GM21390 (cell line): ENCODE results near the gene ACOT12.

ENCODE experiments used
- ATAC-seq: cut with Tn5 transposase; IDR thresholded peaks from one replicate; pipeline ENCODE4 v1.9.1; 2021; ENCODE audit not compliant: unreplicated experiment

ACOT12 gene

DNA sequence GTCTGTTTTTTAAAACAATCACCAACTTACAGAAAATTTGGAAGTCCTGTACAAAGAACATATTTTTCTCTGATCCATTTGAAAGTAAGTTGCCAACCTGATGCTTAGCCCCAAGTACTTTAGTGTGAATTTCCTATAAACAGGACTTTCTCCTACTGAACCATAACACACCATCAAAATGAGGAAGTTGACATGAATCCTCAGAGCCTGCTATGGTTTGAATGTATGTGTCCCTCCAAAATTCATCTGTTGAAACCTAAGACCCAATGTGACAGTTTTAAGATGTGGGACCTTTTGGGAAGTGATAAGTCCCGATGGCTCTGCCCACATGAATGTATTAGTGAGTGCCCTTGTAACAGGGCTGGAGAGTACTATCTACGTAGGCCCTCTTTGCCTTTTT, 6.4 kb upstream of the ACOT12 start:
- no peak for ATAC-seq

DNA sequence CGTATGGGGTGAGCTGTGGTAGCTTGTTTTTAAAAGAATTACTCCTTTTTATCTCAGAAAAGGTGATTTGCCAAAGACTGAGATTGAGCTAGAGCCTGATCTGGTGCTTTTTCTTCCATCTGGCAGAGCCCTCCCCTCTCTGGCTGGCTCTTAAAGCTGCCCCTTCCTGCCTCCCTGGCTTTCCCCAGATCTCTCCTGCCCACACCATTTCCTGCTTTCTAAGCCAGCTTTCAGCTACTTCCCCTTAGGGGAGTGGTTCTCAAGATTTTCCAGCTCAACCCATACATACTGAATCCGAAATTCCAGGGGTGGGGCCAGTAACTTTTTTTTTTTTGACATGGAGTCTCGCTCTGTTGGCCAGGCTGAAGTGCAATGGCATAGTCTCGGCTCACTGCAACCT, 4.8 kb upstream of the ACOT12 start:
- ATAC-seq = no peak

DNA sequence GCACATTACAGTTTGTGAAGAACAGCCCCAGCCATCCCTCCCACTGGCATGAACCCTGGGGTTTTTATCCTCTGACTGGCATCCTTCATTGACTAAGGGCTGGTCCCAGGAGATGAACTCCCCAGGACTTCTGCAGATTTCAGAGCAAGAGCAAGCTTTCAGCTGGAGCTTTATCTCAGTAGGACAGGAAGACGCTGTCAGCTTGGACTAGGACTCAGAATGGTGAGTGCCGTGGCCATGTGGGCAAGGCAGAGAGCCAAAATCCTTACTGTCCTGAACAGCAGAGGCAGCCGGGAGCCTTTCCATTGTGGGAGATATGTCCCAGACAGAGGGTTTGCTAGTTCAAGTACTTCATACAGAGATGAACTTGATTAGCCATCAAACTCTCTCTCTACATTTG, 3.2 kb upstream of the ACOT12 start:
- ATAC-seq = no peak

DNA sequence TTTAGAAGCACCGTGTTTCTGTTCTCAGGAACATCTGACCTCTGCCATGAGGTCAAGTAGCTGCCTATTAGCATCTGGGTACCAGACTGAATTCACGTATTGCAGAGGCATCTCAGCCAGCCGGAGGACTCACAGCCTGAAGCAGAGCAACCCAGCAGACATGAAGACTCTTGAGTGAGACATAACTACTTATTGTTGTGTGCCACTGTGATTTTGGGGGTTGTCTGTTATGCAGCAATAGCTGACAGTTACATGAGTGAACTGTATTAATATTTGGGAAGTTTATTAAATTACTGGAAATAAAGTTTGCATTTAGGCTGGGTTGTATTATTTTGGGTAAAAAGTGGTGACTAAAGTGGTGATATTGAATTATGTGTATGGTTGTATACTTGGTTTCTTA, 1.3 kb upstream of the ACOT12 start:
- ATAC-seq = no peak

DNA sequence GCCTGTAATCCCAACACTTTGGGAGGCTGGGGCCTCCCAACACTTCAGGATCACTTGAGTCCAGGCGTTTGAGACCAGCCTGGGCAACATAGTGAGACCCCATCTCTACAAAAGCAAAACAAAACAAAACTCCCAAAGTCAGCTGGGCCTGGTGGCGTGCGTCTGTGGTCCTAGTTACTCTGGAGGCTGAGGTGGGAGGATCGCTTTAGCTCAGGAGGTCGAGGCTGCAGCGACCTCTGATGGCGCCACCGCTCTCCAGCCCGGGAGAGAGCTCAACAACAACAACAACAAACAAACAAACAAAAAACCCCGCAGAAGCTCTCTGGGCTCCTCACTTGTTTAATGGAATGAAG, 528 bp downstream of the ACOT12 start:
- no peak for ATAC-seq

DNA sequence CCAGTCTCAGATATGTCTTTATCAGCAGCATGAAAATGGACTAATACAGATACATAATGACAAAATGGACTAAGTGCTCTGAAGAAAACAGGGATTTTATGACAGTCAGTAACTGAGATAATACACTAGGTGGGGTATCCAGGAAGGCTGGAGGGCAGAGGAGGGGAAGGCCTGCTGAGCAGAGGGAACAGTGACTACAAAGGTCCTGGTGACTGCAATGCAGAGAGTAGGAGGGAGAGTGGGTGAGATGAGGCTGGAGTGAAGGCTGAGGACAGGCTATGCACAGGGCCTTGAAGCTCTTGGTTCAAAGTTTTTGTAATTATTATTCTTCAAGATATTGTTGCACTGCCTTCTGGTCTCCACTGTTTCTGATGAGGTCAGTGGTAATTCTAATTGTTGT, 4.9 kb downstream of the ACOT12 start:
- no peak for ATAC-seq

DNA sequence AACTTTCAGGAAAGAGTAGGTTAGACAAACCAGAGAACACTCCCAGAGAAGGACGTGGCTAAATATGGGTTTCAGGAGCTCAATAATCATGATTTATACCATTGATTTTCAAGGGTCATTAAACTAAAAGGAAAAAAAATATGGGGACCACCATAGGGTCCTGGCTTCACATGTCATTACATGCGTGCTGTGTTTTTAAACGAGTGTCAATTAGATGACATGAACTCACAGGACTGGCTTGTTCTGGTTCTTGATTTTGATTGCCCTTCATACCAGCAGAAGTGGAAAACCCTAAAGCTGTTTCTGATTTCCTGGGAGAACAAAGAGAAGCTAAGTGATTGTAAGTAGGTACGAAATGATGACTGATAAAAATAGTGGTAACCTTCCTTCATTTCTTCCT, 5.8 kb downstream of the ACOT12 start:
- ATAC-seq = no peak

DNA sequence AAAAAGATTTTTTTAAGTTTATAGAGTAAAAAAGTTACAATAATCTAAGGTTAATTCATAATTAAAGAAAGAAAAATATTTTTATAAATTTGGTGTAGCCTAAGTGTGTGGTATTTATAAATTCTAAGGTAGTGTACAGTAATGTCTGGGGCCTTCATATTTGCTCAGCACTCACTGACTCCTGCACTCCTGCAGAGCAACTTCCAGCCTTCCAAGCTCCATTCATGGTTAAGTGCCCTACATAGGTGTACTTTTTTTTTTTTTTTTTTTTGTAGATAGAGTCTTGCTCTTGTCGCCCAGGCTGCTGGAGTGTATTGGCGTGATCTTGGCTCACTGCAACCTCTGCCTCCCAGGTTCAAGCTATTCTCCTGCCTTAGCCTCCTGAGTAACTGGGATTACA, 10.1 kb downstream of the ACOT12 start:
- ATAC-seq = no peak

DNA sequence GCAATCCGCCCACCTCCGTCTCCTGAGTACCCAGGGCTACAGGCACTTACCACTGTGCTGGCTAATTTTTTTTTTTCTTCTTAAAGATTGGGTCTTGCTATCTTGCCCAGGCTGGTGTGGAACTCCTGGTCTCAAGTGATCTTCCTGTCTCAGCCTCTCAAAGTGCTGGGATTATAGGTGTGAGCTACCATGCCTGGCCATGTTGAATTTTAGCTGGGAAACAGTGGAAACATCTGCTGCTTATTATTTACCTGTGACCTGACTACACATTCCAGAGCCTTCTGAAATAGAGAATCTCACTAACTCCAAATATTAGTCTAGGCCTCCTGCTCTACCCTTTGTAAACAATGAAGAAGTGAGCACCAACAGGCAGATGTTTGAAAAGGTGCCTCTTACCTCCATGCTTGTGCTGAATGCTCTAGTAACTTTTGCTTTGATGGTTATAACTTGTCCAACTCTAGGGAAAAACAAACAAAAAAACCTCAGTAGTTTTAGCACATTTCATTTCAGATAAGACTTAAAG, 22.5 kb downstream of the ACOT12 start:
- no peak for ATAC-seq

DNA sequence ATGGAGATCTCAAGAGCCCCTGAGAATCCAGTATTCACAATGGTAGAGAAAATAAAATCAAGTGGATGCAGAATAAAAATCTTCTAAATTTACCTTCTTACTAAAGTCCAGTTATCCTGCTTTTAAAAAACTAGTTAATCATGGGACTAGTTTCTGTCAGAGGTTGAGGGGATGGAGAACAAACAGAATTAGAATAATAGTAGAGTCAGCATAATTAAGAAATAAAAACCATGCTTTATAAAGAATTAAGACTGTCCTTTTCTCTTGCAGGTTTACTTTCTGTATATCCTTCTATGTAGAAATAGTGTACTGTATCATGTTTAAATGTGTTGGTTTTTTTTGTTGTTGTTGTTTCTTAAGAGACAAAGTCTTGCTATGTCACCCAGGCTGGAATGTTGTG, 23.0 kb downstream of the ACOT12 start:
- no peak for ATAC-seq

DNA sequence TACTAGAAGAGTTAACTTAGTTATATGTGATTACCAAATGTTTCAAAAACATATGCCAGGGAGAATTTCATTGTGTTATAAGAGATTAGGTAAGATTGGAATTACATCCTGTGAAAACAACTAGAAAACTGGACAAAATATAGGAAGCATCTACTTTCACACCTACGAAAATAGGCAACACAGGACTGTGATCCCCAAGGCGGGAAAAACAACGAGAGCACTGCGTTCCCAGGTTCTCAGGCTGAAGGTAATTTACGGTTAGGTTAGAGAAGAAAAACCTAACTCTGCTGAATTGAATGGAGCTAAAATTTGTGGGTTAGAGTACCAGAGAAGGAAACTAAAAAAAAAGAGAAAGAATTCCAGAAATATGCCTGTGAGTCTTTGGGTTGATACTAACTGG, 28.4 kb downstream of the ACOT12 start:
- no peak for ATAC-seq

DNA sequence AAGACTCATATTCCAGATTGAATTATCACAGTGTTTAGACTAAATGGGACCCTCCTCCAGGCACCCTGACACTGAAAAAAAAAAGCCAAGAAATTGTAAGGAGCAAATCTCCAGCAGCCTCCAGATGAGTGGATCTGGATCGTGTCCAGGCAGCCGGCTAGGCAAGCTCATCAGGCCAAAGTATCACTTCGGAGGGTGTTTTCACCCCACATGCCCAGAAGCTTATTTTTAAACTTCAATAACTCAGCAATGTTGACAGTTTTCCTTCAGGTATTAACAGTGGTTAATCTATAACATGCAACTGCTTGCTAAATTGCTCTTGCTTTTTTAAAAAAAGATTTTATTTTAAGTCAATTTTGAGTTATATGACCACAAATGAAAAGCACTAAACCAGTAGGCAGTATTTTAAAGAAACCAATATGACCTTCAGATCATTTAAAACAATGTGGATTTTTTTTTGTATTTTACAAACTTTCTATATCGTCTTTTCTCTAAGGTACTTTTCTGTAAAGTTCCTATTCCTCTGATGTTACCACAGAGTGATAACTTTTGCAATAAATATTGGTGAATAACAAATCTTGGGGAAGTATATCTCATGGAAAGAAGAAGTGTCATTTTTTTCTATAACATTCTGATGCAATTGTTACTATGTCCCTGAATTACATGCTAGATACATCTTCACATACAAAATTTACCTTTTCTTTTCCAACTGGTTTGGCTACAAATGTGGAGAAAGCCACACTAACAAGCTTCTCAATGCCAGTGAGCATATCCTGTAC, 30.7 kb downstream of the ACOT12 start:
- ATAC-seq = no peak

DNA sequence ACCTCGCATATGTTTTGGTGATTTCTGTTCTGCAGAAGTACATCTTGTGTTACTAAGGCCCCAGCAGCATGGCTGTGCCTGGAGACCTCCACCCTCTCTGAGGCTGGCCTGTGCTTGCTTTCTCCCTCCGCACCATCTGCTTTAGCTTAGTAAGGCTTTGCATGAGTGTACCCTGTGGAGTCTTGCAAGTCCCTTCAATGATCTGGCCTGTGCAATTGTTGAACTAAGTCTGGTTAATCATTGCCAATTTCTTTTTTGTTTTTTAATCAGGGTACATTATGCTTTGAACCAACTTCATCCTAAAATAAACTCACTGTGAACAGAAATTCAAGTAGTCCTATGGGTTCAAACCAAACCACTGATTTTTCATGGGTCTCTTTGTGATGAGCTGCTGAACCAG, 32.3 kb downstream of the ACOT12 start:
- no peak for ATAC-seq

DNA sequence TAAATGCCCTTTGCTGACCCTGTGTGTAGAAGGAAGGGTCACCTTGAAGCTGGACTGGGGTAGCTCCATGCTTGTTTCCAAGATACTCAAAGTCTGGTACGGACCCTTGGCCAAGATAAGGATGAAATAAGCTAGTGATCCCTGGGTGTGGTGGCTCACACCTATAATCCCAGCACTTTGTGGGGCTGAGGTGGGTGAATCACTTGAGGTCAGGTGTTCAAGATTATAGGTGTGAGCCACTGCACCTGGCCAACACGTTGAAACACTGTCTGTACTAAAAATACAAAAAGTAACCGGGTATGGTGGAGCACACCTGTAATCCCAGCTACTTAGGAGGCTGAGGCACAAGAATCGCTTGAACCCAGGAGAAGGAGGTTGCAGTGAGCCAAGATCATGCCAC, 33.3 kb downstream of the ACOT12 start:
- ATAC-seq = no peak

DNA sequence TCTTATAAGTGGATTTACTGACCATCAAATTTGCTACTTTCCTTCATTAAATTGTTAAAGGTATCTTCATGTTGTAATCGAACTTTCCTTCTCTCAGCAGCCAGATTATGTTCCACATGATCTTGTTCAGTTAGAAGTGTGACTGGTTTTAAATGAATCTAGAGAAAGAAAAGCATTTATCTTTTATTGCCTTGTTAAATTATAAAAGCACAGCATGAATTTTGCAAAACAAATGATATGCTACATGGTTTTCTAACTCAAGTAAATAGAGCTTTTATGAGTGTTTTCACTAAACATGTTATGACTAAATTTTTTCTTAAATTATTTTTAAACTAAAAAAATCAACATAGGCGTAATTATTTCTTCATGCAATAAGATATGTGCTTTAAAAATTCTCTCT, 34.1 kb downstream of the ACOT12 start:
- no peak for ATAC-seq

DNA sequence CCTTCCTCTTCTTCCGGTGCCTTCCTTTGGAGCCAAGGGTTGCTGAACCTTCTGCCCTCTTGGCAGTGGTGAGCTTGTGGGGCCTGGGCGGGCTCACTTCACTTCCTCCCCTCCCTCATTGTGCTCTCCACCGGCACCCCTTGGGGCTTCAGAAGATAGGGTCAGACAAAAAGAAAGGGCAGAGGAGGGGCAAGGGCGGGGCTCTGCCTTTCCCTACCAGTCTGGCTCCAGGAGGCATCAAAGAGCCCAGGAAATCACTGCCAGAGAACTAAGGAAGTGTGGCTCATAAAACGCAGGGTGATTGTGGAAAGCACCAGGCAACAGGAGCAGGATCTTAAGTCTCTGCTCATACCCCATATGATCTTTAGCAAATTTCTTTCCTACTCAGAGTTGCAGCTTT, 34.8 kb downstream of the ACOT12 start:
- ATAC-seq = no peak

DNA sequence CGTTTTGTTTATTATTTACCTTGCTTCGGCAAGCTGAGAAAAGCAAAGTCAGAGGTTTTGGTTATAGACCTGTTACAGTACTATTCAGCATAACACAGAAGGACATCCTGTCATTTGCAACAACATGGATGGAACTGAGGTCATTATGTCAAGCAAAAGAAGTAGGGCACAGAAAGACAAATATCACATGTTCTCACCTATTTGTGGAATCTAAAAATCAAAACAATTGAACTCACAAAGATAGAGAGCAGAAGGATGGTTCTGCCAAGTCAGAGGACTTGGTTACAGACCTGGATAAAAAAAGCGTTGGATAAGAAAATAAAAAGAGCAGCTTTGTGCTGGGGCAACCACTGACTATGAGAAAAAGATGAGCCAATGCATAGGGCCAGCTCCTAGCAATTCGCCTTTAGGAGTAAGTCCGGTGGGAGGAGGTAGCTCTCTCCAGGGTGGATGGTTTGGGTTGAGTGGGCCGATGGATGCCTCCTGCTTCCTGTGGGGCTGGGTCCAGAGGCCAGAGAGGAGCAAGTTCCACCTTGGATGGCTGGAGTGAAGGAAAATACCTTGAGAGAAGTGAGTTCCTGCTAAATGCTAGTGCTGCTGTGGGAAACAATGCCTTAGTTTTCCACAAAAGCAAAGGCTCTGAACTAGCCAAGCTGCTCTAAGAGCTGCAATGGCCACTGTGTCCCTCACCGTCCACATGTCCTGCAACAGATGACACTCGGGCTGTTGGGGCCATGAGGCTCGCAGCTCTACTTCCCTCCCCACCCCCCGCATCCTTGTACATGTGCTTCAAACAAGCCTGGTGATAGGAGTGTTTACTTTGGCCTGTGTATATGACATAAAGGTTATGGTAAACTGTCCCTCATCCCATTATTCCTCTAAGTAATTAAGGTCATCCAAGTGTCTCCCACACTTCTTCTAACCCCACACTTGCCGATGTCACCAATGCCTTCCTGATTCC, 38.4 kb downstream of the ACOT12 start:
- ATAC-seq = no peak

DNA sequence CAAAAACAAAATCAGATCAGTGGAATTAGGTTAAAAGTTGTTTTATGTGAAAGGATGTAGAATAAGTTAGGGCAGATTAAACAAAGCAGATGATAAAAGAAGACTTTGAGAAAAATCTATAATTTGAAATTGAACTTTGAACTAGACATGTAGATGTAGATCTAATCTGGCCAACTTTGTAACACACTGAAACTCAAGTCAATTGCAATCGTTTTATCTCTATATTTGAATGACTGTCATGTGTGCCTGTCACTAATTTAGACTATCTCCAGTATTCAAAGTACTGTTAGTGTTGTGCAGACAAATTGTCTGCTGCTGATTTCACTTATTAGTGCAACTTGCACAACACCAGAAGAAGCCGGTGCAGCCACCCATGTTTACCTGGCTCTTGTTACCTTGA, 39.8 kb downstream of the ACOT12 start:
- ATAC-seq = no peak

DNA sequence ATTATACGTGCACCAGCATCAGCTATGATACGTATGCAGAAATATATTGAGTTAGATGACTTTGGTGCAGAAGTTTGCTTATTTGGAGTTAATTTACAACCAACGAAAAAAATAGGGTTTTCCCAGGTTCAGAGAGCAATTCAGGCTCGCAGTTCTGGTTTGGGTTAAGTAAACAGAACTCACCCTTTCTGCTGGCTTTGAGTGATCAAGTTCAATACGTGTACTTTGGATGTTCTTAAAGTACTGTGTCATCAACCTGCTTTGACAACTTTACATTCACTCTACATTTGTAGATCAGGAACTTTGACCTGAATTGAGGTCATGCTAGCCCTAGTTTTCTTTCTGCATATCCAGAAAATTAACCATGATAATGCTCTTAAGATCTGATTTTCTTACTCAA, 40.7 kb downstream of the ACOT12 start:
- ATAC-seq = no peak

DNA sequence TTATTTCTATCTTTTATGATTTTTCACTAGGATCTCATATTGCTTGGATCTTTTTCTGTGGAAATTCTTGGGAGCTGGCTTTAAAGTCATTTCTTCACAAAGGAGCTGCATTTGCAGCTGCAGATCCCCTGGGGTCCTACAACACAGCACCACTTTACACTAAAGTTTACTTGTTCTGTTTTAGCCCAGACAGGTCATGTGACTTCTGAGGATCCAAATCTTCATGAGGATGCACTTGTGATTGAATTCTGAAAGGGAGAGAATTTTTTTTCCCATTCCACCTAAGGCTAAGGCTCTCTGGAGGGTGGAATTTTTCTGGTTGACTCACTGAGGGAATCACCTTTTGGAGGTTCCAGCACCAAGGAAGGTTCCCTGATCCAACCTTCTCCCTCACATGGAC, 43.4 kb downstream of the ACOT12 start:
- ATAC-seq = no peak

DNA sequence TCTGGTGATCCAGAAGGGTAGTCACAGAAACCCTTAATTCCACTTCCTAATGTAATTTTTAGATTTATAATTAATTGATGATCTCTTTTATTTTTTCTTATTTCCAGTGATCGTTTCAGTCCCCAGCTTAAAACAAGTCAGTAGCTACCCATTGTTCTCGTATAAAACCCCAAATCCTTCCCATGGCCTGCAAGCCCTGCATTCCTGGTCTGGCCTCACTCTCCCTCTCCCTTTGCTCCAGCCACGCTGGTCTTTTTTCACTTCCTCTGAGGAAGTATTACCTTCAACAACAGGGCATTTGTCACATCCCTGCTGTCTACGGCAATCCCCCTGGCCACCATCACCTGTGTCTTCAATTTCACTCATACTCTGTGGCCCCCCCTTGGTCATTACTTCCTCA, 44.8 kb downstream of the ACOT12 start:
- ATAC-seq = no peak

DNA sequence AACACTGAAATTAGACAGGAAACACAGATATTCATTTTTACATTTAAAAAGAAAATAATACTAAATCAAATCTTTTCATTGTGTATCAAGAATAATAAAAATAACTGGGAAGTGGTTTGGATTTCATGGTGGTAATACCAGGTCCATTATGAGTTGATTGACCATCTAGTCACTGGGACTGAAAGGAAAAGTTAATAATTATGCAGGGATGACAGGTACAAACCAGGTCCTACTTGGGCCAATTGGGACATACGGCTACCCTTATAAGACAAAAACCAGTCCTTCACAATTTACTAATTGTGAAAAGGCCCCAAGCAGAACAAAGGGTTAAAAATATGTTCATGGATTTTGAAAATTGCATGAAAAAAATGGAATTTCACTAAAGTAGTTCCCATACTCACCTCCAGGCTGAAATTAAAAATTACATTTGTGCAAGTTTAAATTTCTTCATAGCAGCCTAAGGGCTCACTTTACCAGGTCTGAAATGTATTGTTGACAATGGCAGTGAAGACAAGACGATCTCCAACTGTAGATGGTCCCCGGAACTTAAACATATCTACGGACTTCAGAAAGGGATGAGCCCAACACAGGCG, 48.4 kb downstream of the ACOT12 start:
- ATAC-seq = no peak
